OCI-LY1 (cell line): ENCODE results near the gene GALNT13.

Source experiments
- H2AFZ ChIP-seq: fragments of 200-600 bp; sonication (generic), shearing (Covaris generic); 2 replicates; pipeline ENCODE4 v1.6.0; 2014; ENCODE audit warnings: antibody characterized with exemption, mild to moderate bottlenecking, low read length
- H3F3A ChIP-seq: fragments of 200-600 bp; sonication (generic), shearing (Covaris generic); 2 replicates; pipeline ENCODE4 v1.6.0; 2014; ENCODE audit warnings: mild to moderate bottlenecking, antibody characterized with exemption, low read length, moderate library complexity; ENCODE audit not compliant: insufficient read depth
- H3K27ac ChIP-seq: fragments of 200-600 bp; sonication (generic); 2 replicates; pipeline ENCODE4 v1.5.1; 2014; ENCODE audit warnings: low read length, mixed run types, mild to moderate bottlenecking, low read depth; ENCODE audit not compliant: poor library complexity, severe bottlenecking
- H3K27me3 ChIP-seq: fragments of 200-600 bp; sonication (generic); 2 replicates; pipeline ENCODE4 v1.6.0; 2014; ENCODE audit warnings: antibody characterized with exemption, mild to moderate bottlenecking, low read length, moderate library complexity; ENCODE audit not compliant: insufficient read depth
- H3K36me3 ChIP-seq: fragments of 200-600 bp; sonication (generic); 2 replicates; pipeline ENCODE4 v1.6.1; 2014; ENCODE audit warnings: mild to moderate bottlenecking, antibody characterized with exemption, low read length, moderate library complexity, mixed read lengths; ENCODE audit not compliant: insufficient read depth
- H3K4me1 ChIP-seq: fragments of 200-600 bp; sonication (generic); 2 replicates; pipeline ENCODE4 v1.5.1; 2014; ENCODE audit warnings: mild to moderate bottlenecking, low read length, moderate library complexity; ENCODE audit not compliant: insufficient read depth, severe bottlenecking
- H3K4me2 ChIP-seq: fragments of 200-600 bp; sonication (generic), shearing (Covaris generic); 2 replicates; pipeline ENCODE4 v1.6.1; 2014; ENCODE audit warnings: low read length
- H3K4me3 ChIP-seq: fragments of 200-600 bp; sonication (generic); 2 replicates; pipeline ENCODE4 v1.5.1; 2014; ENCODE audit warnings: low read length, low read depth, mild to moderate bottlenecking, mixed read lengths; ENCODE audit not compliant: poor library complexity, severe bottlenecking
- H3K79me2 ChIP-seq: fragments of 200-600 bp; shearing (Covaris generic); 2 replicates; pipeline ENCODE4 v1.6.1; 2016; ENCODE audit warnings: mixed run types, low read length, mixed read lengths; ENCODE audit not compliant: insufficient read depth
- H3K9ac ChIP-seq: fragments of 200-600 bp; sonication (generic), shearing (Covaris generic); 2 replicates; pipeline ENCODE4 v1.6.1; 2014; ENCODE audit warnings: mild to moderate bottlenecking, low read length, mixed read lengths
- H3K9me2 ChIP-seq: fragments of 200-600 bp; sonication (generic), shearing (Covaris generic); 2 replicates; pipeline ENCODE4 v1.6.1; 2014; ENCODE audit warnings: low read depth, mild to moderate bottlenecking, low read length, mixed read lengths
- H3K9me3 ChIP-seq: fragments of 200-600 bp; shearing (Covaris generic); 2 replicates; pipeline ENCODE4 v1.6.1; 2014; ENCODE audit warnings: low read length, mixed read lengths
- H4K20me1 ChIP-seq: fragments of 200-600 bp; sonication (generic), shearing (Covaris generic); 2 replicates; pipeline ENCODE4 v1.6.0; 2016; ENCODE audit warnings: mild to moderate bottlenecking, low read length; ENCODE audit not compliant: insufficient read depth
- CTCF ChIP-seq: fragments of 200-600 bp; sonication (generic), shearing (Covaris generic); IDR thresholded peaks from 2 replicates; pipeline ENCODE4 v1.5.1; 2017; ENCODE audit warnings: mild to moderate bottlenecking, antibody characterized with exemption, low read length, moderate library complexity, mixed read lengths
- EZH2 ChIP-seq: fragments of 200-600 bp; sonication (generic), shearing (Covaris generic); IDR thresholded peaks from 2 replicates; pipeline ENCODE4 v1.8.0; 2017; ENCODE audit warnings: borderline replicate concordance, mixed run types, mild to moderate bottlenecking, antibody characterized with exemption, low read length, moderate library complexity, mixed read lengths

Gene GALNT13

GRCh38 chr2:153946036-153946435, 74.3 kb downstream of the GALNT13 start:
- Histone ChIP-seq H3K36me3 (no peaks in the 10 kb centered on the region), H3K79me2 (no peaks in the 10 kb centered on the region), H3K4me3 (no peak overlapping the region), H3K27me3 (no peaks in the 10 kb centered on the region), H3K27ac (no peak overlapping the region), H3K4me1 (no peaks in the 10 kb centered on the region), H2AFZ (no peak overlapping the region), H3K4me2 (no peak overlapping the region), H3K9me2 (no peaks in the 10 kb centered on the region), H3K9ac (no peak overlapping the region), H3K9me3 (no peaks in the 10 kb centered on the region), H4K20me1 (no peaks in the 10 kb centered on the region), H3F3A (no peaks in the 10 kb centered on the region)
- TF ChIP-seq CTCF (no peak), EZH2 (no peak)

GRCh38 chr2:153953761-153954160, 82.0 kb downstream of the GALNT13 start:
- TF ChIP-seq CTCF (no peak), EZH2 (no peak)
- Histone ChIP-seq H3K27me3 (no peaks in the 10 kb centered on the region), H3K9ac (no peak overlapping the region), H3K9me2 (no peaks in the 10 kb centered on the region), H3K9me3 (no peaks in the 10 kb centered on the region), H2AFZ (no peak overlapping the region), H3K4me1 (no peaks in the 10 kb centered on the region), H3K4me2 (no peak overlapping the region), H3K4me3 (no peak overlapping the region), H3K79me2 (no peaks in the 10 kb centered on the region), H3F3A (no peaks in the 10 kb centered on the region), H3K36me3 (no peaks in the 10 kb centered on the region), H4K20me1 (no peaks in the 10 kb centered on the region), H3K27ac (no peak overlapping the region)

GRCh38 chr2:153963256-153963655, 91.5 kb downstream of the GALNT13 start:
- H3K9me2 ChIP-seq: no peaks in the 10 kb centered on the region
- H3K9ac ChIP-seq: no peak overlapping the region
- no peak overlapping the region for H3K27ac ChIP-seq
- H2AFZ ChIP-seq: no peak overlapping the region
- H4K20me1 ChIP-seq: no peaks in the 10 kb centered on the region
- H3K79me2 ChIP-seq: no peaks in the 10 kb centered on the region
- no peaks in the 10 kb centered on the region for H3F3A ChIP-seq
- no peaks in the 10 kb centered on the region for H3K4me1 ChIP-seq
- TF ChIP-seq CTCF (no peak), EZH2 (no peak)
- no peaks in the 10 kb centered on the region for H3K9me3 ChIP-seq
- H3K4me3 ChIP-seq: no peak overlapping the region
- no peak overlapping the region for H3K4me2 ChIP-seq
- no peaks in the 10 kb centered on the region for H3K36me3 ChIP-seq
- H3K27me3 ChIP-seq: no peaks in the 10 kb centered on the region
